Gastrocnemius medialis (tissue), 4 donors: ENCODE data around the gene CT45A8.
"Not testable (repeated sequence)": the region's sequence is repeated elsewhere in the genome, so short reads cannot be mapped to it uniquely, and the experiment has no call there.

Experiments
- CTCF ChIP-seq, 5 experiments: fragments of 450-650 bp in 3 of 5; fragments of 200-600 bp in 2 of 5; sonication (generic) in 2 of 5; IDR thresholded peaks in 4 of 5; conservative IDR thresholded peaks in 1 of 5; 1 replicate in 4 of 5; 2 replicates in 1 of 5; pipeline ENCODE4 v1.5.1; 2016 to 2019; ENCODE audit warnings: antibody characterized with exemption in 5 of 5, mild to moderate bottlenecking in 3 of 5, moderate library complexity in 3 of 5
- POLR2A ChIP-seq, 2 donors: fragments of 450-650 bp; IDR thresholded peaks; one replicate each; pipeline ENCODE4 v1.6.1; 2017; ENCODE audit warnings: antibody characterized with exemption in 2 of 2, mild to moderate bottlenecking in 2 of 2, moderate library complexity in 2 of 2

DNA sequence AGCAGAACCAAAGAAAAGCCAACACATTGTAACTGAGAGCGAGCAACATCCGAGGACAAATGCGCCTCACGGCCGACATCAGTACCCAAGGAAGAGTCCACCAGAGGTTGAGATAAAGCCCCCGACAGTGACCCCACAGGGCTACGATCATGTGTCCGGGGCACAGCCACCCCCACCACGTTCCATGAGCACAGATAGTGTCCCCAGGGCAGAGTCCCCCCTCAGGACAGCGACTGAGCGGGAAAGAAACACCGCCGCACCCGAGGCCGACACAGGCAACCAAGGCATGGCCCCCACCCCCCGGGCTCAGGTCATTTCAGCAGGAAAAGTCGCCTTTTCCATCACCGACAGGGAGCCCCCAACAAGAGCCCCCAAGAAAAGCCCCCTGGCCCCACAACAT lies 33.9 kb upstream of the CT45A8 start:
- TF ChIP-seq CTCF (IDR thresholded peaks at IDR 0.05 in 4 of 5, conservative IDR thresholded peaks at IDR 0.05 in 1 of 5); POLR2A (IDR thresholded peaks at IDR 0.05): not testable (repeated sequence)
